AG08395 (cell line): Measurements from ENCODE around the gene NUP43.
"Not testable (repeated sequence)": the region's sequence is repeated elsewhere in the genome, so short reads cannot be mapped to it uniquely, and the experiment has no call there.

ENCODE experiments used
- DNase-seq: peaks from one replicate; pipeline ENCODE4 v3.0.0; 2012; ENCODE audit warnings: mixed read lengths, low spot score

The NUP43 gene

DNA sequence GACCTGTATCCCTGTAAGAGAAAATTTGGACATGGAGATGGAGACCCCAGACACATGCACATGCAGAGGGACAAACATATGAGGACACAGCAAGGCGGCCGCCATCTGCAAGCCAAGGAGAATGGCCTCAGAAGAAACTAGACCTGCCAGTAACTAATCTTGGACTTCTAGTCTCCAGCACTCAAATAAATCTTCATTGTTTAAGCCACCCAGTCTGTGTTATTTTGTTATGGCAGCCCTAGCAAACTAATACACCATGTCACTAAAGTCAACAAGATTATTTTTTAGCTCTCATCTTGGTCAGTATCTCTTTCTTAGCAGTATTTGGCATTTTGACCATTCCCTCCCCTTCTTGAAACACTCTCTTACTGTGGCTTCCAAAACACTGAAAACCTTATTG lies 55.1 kb downstream of the NUP43 start:
- no peak for DNase-seq

- no peak for DNase-seq
These were observed 60.1 kb downstream of the NUP43 start for GRCh38 chr6:149686230-149686629.

DNA sequence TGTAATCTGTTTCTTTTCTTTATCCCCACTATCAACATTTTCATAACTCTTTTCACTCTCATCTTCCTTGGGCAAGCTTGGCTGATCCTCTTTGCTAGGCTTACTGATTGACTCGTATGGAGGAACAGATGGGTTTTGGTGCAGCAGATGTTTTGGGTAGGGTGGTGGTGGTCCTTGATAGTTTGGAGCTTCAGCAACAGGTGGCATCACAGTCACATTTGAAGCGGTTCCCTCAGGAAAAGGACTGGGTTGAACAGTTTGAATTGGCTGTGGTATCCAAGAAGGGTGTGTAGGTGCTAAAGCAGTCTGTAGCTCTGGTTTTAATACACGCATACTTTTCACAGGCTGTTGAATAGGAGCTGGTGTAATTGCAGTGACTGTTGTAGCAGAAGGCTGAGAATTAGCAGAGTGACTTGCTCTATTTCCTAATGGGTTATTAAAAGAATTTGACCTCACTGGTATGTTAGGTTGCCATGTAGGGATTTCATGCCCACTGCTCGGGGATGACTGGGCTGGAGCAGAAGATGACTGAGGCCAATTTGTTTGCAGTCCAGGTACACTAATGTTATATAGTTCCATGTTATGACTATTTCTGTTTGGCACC lies 63.0 kb downstream of the NUP43 start:
- DNase-seq: no peak

GRCh38 chr6:149681845-149682244 lies 64.5 kb downstream of the NUP43 start:
- DNase-seq: not testable (repeated sequence)

DNA sequence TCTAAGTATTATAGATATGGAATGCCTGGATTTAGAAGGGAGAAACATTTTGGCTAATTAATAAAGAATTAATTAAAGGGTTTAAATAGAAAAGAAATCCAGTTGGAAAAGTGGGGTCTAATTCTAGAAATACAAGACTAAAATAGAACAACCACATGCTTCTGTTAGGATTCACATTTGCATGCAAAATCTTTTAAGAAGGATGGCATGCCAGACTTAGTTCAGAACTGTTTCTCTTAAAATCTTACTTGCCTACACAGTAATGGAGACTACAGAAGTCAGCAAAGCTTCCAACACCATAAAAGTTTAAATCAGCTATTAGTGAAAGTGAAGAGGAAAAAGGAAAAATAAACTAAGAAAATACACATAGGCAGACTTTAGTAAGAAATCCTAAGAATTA lies 65.1 kb downstream of the NUP43 start:
- DNase-seq: no peak

- no peak for DNase-seq
These were observed 65.8 kb downstream of the NUP43 start for GRCh38 chr6:149680503-149680902.
